ENCODE measurements around the gene ETS1. TPM values are rescaled to one million over a fixed set of nuclear protein-coding genes. Genes with fewer than 3 reads are reported as not detected.
A peak's percentile ranks its signal among the peaks of the same experiment; 100 is the strongest.

ETS1 gene
- total RNA-seq, 2 experiments from 2014 or later = 579 to 590 TPM

DNA sequence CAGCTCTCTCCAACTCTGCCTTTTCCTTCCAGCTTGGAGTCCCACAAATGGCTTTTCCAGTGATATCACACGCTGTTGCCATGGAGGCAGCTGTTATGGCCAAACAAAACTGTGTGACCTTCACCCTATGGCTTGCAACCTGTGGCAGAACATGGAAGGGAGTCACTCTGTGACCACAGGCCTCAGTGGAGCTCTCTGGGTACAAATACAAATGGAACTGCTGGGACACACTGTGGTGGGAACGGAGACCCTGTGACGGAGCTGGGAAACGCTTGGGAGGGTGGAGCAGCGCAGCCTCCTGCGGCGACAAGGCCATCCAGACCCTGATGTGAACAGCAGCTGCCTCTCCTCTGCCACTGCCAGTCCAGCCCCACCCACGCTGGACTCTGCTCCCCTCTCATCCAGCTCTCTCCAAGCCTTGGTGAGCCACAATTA is 162.5 kb downstream of the ETS1 start:
- Histone ChIP-seq H3K4me1 (ENCODE audit: insufficient read depth, low read length) (peaks cover 44% of the 10 kb centered on the region), H3K36me3 (ENCODE audit: insufficient read depth, low read length) (no peaks in the 10 kb centered on the region), H3K27ac (ENCODE audit: low read depth in 1 of 2, low read length in 2 of 2) (no peak overlapping the region), H3K4me3 (ENCODE audit: low read length) (no peak overlapping the region), H3K9me3 (ENCODE audit: control insufficient read depth in 1 of 2, insufficient read depth in 1 of 2, low read length in 2 of 2) (no peaks in the 10 kb centered on the region), H3K27me3 (ENCODE audit: control insufficient read depth in 1 of 2, insufficient read depth in 2 of 2, low read length in 2 of 2) (no peaks in the 10 kb centered on the region)
- Mint-ChIP-seq H3K4me1 (ENCODE audit: low read depth) (peaks cover 75% of the 10 kb centered on the region), H3K36me3 (ENCODE audit: low read depth) (no peaks in the 10 kb centered on the region), H3K27ac (no peak overlapping the region), H3K4me3 (no peak overlapping the region), H3K9me3 (no peaks in the 10 kb centered on the region), H3K27me3 (no peaks in the 10 kb centered on the region)
- intact Hi-C loops (cut with DNase I, micrococcal nuclease) = loop anchor here in 1 of 2 experiments (5.0 kb wide), 3 partner anchors 77 to 133 kb away; no protein-coding TSS in a partner anchor
- ATAC-seq (ENCODE audit: poor library complexity) (no peak), DNase-seq (no peak)
- CTCF ChIA-PET = interaction anchor here (1.1 kb wide), 1 partner anchor 10 kb away, joined by 3 read pairs; no protein-coding TSS in a partner anchor
- TF ChIP-seq, protein P1, sequence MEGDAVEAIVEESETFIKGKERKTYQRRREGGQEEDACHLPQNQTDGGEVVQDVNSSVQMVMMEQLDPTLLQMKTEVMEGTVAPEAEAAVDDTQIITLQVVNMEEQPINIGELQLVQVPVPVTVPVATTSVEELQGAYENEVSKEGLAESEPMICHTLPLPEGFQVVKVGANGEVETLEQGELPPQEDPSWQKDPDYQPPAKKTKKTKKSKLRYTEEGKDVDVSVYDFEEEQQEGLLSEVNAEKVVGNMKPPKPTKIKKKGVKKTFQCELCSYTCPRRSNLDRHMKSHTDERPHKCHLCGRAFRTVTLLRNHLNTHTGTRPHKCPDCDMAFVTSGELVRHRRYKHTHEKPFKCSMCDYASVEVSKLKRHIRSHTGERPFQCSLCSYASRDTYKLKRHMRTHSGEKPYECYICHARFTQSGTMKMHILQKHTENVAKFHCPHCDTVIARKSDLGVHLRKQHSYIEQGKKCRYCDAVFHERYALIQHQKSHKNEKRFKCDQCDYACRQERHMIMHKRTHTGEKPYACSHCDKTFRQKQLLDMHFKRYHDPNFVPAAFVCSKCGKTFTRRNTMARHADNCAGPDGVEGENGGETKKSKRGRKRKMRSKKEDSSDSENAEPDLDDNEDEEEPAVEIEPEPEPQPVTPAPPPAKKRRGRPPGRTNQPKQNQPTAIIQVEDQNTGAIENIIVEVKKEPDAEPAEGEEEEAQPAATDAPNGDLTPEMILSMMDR (IDR thresholded peaks at IDR 0.05) = no peak
- POLR2A ChIA-PET = no interaction called here

DNA sequence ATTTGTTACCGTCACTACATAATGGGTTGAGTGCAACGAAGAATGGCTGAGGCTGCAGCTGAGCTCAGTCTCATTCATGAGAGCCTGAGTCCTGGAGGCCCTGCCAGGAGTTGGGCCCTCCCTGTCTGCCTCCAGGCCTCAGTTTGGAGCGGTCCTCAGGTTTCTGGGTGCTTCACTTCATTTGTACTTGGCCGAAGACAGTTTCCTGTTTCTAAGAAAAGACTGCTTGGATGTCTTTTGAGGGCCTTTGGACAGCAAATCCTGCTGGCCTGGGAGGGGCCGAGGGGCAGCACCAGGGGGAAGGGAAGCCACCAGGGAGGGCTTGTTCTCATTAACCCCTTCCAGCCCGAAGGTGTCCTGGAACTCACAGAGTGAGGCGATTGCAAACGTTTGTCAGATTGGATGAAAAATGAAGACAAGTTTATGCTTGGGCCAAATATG is 163.1 kb downstream of the ETS1 start:
- H3K4me3 ChIP-seq (ENCODE audit: low read length) = no peak overlapping the region
- Mint-ChIP-seq H3K27ac (peak overlapping the region; percentile 96), H3K36me3 (ENCODE audit: low read depth) (no peaks in the 10 kb centered on the region), H3K9me3 (no peaks in the 10 kb centered on the region), H3K4me1 (ENCODE audit: low read depth) (peaks cover 75% of the 10 kb centered on the region), H3K4me3 (no peak overlapping the region), H3K27me3 (no peaks in the 10 kb centered on the region)
- H3K27ac ChIP-seq (ENCODE audit: low read depth in 1 of 2, low read length in 2 of 2) = no peak overlapping the region
- ATAC-seq (ENCODE audit: poor library complexity) = no peak
- no peak for DNase-seq
- TF ChIP-seq, protein P1 (IDR thresholded peaks at IDR 0.05) = no peak
- H3K9me3 ChIP-seq (ENCODE audit: control insufficient read depth in 1 of 2, insufficient read depth in 1 of 2, low read length in 2 of 2) = no peaks in the 10 kb centered on the region
- ChIA-PET POLR2A (no interaction called here), CTCF (interaction anchor here (1.1 to 3.8 kb wide), 3 partner anchors 11 to 134 kb away, joined by 3 to 24 read pairs (median 21); no protein-coding TSS in a partner anchor)
- H3K36me3 ChIP-seq (ENCODE audit: insufficient read depth, low read length) = no peaks in the 10 kb centered on the region
- intact Hi-C loops (cut with DNase I, micrococcal nuclease) = loop anchor here in 1 of 2 experiments (5.0 kb wide), 3 partner anchors 78 to 132 kb away; no protein-coding TSS in a partner anchor
- H3K4me1 ChIP-seq (ENCODE audit: insufficient read depth, low read length) = peaks cover 44% of the 10 kb centered on the region
- no peaks in the 10 kb centered on the region for H3K27me3 ChIP-seq (ENCODE audit: control insufficient read depth in 1 of 2, insufficient read depth in 2 of 2, low read length in 2 of 2)

DNA sequence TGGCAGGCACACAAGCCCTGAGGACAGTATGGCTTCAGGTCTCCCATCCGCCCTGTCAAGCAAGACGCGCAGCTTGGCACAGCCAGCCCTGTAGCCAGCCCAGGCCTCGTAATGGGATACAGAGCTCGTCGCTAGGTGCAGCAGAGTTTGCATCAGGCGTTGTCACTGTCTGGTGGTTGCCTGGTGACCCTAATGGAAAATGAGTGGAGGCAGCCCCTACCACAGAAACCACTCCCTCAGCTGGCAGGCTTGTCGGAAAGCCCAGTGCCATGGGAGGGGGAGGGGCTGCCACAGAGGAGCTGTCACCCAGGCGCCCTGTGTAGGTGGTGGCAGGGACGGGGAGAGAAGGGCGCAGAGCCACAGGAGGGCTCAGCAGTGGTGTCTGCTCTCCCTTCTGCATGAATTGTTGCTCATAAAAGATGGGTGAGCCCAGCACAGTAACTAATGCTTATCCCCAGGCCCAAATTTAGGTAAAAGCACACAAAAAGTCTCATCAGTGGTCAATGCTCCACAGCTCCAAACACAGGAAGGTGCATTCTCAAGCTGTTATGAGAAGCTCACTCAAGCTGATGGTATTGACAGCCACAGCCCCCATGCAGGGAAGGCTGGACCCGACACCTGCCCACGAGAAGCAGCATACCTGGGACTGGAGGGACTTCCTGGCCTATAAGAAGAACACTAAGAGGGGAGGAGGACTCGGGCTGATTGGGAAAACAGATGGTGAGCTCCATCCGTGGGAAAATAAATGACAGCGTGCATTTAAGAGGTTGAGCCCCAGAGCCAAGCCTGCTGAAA is 164.6 kb downstream of the ETS1 start:
- Histone ChIP-seq H3K27ac (ENCODE audit: low read depth in 1 of 2, low read length in 2 of 2) (peak overlapping the region in 1 of 2 donors; percentile 24), H3K27me3 (ENCODE audit: control insufficient read depth in 1 of 2, insufficient read depth in 2 of 2, low read length in 2 of 2) (no peaks in the 10 kb centered on the region), H3K36me3 (ENCODE audit: insufficient read depth, low read length) (no peaks in the 10 kb centered on the region), H3K9me3 (ENCODE audit: control insufficient read depth in 1 of 2, insufficient read depth in 1 of 2, low read length in 2 of 2) (no peaks in the 10 kb centered on the region), H3K4me1 (ENCODE audit: insufficient read depth, low read length) (peaks cover 37% of the 10 kb centered on the region), H3K4me3 (ENCODE audit: low read length) (peak overlapping the region; percentile 13)
- ChIA-PET POLR2A (interaction anchor here (0.6 to 2.8 kb wide), 29 partner anchors 11 to 208 kb away, joined by 3 to 12 read pairs (median 4); no protein-coding TSS in a partner anchor), CTCF (interaction anchor here (0.6 to 3.8 kb wide), 22 partner anchors 20 to 335 kb away, joined by 3 to 24 read pairs (median 3); no protein-coding TSS in a partner anchor)
- TF ChIP-seq, protein P1 (IDR thresholded peaks at IDR 0.05) = no peak
- DNase-seq (peak; percentile 64 to 96 (median 82)), ATAC-seq (ENCODE audit: poor library complexity) (peak; percentile 92)
- H3K27me3 Mint-ChIP-seq = no peaks in the 10 kb centered on the region
- H3K27ac Mint-ChIP-seq = peak overlapping the region; percentile 96
- H3K4me1 Mint-ChIP-seq (ENCODE audit: low read depth) = peaks cover 75% of the 10 kb centered on the region
- no peaks in the 10 kb centered on the region for H3K36me3 Mint-ChIP-seq (ENCODE audit: low read depth)
- intact Hi-C loops (cut with DNase I, micrococcal nuclease) = loop anchor here in 1 of 2 experiments (1.0 to 5.0 kb wide), 5 partner anchors 43 to 130 kb away; no protein-coding TSS in a partner anchor
- peak overlapping the region; percentile 74 for H3K4me3 Mint-ChIP-seq
- no peaks in the 10 kb centered on the region for H3K9me3 Mint-ChIP-seq
